HG02938 (cell line): ENCODE data around the gene BBIP1.

Experiments used
- ATAC-seq: cut with Tn5 transposase; IDR thresholded peaks from one replicate; pipeline ENCODE4 v1.9.1; 2021; ENCODE audit warnings: mild to moderate bottlenecking, moderate library complexity; ENCODE audit not compliant: unreplicated experiment

Gene BBIP1

DNA sequence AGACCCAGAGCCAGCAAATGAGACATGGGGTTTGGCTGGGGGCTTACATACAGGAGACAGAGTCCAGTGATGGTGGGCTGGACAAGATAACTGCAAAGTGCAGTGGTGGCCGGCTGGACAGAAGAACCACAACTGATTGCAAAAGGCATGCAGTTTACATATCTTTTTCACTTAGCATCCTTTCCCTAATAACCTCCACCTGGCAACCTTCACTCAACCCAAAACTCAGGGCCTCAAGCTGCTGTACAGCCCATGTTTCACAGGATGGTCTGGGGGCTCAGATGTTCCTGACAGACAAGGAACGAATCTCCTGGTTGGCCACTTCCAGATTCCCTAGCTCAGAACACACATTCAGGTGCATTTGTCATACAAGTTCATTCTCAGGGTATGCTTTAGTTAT, 55.0 kb downstream of the BBIP1 start:
- ATAC-seq: no peak

DNA sequence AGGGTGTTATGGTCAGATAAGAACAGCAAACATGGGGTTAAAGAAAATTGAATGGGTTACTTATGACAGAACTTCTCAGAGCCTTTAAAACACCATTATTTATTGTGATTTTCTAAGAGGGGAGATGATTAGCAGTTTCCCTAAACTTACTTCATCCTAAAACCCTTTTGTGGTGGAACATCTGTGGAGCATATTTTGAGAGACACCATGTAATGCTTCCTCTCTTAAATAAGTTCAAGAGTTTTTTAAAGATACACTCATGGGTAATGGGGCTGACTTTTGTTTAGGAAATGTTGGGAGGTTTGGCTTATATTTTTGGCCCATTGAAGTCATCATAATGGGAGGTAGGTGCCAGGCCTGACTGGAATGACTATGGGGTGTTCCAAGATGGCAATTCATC, 55.6 kb downstream of the BBIP1 start:
- no peak for ATAC-seq

DNA sequence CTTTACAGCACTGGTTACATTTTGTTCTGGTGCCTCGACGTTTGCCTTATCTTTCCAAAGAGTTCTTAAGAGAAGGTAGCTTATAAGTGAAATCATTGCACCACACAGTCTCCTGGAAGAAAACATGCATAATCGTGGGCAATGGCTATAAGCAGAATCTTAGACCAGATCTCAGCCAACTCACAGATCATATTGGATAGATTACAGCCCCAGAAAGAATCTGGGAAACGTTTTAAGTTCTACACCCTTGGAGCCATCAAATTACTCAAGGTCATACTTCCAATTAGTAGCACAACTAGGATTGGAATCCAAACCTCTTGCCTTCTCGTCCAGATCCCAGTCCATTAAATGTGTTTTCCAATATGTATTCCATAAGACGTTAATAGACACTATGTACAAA, 56.0 kb downstream of the BBIP1 start:
- no peak for ATAC-seq

DNA sequence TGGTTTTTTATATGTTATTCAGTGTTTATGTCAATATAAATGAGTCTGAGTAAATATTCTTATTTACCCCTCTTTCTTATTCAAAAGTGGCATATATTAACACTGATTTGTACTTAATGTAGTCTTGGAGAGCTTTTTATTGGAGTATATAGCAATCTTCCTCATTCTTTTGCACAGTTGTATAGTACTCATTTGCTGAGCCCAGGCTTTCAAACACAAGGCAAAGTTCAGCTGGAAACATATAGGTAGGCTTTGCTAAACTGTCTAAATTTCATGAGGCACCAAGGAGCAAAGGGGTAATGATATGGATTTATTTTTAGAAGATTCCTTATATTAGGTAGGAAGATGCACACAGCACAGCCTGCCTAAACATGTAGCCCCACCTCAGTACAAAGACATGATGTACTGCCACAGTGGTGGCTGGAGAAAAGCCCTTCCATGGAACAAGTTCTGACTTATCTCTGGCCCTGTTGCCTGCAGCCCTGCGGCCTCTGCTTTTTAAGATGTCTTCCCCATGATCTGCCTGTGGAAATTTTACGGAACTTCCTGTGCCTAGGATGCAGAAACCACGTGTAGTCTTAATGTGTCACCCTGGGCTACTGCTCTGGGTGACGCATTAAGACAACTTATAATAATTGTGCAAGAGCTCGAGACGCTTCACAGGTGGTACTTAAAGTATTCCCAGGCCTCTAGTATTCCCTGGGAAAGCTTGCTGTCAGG, 56.9 kb downstream of the BBIP1 start:
- no peak for ATAC-seq

DNA sequence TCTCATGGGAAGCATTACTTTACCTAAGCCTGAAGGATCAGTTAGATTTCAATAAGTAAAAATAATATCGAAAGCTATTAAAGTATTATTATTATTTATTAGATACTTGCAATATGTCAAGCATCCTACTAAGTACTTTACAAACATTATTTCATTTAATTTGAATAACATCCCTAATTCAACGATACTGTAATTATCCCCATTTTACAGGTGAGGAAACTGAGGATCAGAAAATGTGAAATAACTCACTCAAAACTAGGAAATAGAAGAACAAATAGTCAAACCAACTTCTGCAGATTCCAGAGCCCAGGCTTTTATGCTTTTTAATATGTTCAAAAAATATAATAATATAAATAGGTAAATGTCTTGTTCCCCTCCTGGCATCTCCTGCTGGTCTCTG, 57.5 kb downstream of the BBIP1 start:
- no peak for ATAC-seq

DNA sequence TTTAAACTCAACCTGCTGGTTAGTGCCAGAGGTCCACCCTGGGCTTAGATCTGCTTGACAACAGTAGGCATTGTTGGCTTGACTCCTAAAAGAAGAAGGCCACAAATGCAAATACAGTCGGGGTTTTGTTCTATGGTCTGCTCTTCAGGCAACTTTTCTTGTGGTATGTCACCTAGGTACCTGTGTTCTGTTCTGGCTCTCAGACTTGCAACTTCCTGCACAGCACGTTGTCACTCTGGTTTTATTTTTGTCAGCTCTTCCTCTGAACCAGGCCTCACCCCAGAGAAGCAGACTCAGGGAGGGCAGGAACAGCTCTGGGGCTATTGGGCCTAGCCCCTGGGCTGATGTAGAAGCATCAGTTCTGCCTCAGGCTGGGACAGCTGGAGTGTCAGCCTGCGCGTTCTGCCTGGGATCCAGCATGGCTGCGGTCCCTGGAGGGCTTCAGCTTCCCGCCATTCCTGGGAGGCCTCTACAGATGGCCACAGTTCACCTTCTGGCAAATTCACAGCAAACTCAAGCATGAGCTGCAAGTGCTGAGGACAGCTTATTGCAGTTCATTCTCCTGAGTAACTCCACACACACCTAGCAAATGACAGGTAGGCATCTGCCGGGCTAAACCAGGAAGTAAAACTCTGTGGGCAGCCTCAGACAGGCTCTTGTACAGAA, 58.3 kb downstream of the BBIP1 start:
- peak; percentile 49 for ATAC-seq

DNA sequence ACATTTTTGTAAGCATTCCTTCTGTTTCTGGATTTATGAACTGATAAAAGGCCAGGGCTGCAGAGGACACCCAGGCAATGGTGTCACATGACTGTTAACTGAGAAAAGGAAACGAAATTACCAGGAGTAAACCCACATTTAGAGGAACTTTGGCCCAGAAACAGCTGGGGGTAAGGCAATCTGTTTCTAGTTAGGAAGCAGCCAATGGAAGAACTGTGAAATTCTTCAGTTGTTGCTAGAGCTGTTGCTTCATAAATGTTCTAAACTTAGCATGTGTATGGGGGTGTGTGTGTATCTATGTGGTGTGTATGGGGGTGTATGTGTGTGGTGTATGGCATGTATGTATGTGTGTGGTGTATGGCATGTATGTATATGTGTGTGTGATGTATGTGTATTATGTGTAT, 59.0 kb downstream of the BBIP1 start:
- no peak for ATAC-seq

DNA sequence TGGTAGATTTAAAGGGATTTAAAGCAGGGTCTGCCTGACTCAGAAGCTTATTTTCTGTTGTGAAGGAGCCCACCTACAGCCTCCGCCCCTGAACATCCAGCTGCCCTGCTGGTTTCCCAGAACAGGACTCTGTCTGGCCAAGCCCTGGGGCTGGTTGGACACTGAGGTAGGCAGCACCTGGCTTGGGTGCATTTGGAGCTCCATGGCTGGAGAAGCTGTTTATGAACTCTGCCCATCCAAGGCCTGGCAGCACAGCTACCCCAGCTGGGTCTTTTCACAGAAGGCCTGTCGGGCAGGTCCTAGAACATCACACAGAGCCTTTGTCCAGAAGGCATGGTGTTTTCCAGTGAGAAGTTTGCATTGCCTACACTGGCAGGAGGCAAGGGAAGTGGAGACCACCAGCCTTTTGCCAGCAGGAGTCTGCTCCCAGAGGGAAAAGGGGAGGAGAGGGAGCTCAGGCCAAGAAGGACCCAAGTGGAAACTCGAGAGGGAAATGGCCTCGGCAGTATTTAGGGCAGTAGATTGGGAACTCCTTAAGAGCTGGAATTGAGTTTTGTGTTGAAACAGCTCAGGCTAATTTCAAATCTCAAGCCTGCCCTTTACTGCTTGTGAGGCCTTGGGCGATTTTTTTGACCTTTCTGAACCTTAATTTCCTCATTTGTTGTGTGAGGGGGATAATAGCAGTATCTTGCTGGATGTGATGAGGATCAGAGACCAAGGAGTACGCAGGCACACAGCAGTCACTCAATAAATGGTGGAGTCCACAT, 59.6 kb downstream of the BBIP1 start:
- ATAC-seq: no peak

DNA sequence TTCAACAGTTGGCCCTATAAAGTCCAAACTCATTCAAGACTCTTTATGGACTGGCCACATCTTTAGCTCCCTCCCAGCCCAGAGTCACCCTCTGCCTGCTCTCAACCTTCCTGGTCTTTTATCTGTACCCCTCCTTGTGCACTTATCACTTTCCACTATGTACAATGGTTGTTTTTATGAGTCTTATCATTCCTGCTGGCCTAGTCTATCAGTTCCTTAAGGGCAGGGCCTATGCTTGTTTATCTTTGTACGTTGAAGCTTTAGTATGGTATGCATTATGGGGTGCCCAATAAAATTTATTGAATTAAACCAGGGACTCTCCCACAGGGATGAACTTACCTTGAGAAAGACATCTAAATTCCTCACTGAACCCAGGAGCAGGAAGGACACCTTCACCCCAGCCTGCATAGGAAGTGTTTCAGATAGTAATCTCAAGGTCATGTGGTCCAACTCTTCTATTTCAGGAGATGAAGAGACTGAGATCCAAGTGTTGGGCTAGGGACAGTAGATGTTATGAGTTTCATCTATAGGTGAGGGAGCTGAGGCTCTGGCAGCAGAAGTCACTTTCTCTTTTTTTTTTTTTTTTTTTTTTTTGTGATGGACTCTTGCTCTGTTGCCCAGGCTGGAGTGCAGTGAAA, 60.6 kb downstream of the BBIP1 start:
- ATAC-seq: no peak

DNA sequence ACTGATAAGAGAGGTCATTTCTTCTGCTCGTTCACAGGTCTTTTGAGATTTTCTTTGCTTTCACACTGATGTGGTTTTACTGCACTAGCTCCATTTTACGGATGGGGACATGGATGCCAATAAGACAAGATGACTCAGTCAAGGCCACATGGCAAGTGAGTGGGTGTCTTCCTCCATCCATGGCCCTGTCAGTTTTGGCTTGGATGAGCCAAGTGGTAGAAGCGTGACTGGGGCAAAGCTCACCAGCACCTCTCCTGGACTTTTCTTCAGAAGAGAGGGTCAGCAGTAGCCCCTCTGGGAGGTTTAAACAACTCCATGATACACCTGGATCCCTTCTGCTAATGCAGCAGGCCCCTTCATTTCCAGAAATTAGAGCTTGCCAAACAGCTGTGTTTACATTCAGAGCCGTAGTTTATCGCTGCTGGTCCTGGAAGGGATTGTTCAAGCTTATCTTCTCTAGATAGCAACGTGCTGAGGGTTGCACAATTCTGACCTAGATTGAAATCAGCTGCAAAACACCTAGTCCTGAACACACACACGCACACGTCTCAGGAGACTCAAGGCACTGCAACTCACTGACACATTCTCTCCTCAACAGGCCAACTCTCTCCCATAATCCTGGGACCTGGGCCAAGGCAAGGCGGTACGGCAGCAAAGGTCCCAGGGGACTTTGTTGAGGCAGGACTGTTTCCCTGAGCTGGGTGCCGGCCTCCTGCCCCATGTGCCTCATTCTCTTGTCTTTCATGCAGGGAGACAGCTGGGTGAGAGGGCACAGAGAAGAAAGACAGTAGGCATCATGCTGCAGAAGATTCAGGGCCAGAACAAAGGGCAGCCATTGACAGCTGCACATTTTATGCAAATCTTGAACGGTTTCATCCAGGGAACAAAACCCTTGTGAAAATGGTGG, 61.5 kb downstream of the BBIP1 start:
- peak; percentile 24 for ATAC-seq

DNA sequence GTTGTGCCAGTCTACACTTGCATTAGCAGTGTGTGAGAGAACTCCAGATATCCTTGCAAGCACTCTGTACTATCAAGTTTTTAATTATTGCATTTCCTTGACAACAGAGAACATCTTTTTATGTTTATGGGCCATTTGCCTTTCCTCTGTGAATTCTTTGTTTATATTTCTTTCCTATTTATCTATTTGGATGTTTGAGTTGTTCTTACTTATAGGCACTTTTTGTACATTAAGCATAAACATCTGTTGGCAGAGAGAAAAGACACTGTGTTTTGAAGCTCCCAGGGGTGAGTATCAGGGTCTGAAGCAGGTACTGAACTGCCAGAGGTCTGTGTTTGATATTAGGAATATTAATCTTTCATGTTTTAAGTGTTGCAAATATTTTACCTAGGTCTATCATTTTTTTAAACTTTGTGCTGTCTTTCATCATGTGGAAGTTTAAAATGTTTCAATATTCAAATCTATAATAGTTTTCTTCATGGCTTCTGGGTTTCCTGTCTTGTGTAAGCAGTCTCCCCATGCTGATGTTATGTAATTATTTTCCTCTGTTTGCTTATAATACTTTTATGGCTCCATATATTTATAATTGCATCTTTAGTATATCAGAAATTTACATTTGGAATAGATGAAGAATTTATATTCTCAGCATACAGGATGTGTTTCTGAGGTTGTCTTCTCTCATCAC, 64.9 kb downstream of the BBIP1 start:
- no peak for ATAC-seq

DNA sequence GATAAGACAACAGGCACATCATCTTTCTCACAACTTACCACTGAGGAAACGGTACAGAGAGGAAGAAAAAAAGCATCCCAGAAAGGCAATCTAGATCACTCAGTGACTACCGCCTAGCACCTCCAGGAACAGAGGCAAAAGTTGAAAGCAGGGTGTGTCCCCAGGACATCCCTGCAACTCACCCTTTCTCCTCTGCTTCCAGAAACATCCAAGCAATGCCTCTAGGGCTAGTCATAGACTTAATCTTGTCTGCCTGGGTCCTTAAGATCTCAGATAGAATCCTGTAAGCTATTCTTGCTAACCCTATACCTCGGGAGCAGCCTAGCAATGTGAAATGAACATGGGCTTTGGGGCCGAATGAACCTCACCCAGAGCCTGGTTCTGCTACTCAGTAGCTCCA, 66.0 kb downstream of the BBIP1 start:
- ATAC-seq: no peak

DNA sequence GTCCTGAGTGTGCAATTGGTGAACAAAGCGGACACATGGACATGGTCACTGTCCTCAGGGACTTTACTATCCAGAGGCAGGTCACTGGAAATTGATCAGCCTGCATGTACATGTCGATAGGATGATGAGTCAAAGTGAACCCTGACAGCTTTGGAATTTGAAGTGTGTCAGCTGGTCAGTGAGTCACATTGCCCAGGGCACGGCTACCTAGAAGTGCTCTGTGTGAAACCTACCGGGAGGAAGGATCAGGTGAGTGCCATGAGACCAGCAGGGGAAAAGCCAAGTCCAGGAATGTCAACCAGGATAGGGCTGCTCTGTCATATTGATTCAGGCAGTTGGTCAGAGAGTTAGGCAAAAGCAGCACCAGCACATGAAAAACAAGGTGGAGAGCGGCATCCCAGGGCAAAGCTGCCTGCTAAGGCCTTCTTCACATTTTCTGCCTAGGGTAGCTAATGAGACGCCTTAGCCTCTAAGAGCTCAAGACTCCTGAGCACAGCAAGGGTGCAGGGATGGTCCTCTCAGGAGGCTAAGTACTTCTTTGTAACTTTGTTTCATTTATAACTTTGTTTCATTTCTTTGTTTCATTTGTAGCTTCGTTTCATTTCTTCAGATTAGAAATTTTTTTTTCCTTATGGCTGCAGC, 66.6 kb downstream of the BBIP1 start:
- no peak for ATAC-seq

DNA sequence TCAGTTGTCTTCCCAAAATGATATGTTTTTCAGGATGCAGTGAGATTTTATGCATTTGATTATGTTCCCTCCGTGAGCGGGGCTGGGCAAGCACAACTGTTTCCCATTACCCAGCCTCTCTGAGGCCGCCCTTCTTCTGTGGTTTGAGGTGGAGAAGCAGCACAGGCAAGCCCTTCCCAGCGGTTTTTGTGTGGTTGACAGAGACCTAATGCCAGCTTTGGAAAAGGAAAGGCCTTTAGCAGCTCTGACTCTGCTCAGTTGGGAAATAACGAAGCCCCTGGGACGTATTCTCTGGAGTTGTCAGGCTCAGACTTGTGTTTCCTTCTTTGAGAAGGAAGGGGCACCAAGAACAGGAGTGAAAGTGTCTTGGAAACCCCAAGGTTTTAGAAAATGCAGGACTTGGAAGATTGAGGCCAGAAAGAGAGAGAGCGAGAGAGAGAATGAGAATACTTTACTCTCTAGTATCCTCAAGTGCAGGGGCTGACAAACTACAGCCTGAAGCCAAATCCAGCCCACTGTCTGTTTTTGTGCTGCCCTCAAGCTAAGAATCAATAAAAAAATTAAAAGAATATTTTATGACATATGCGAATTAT, 67.9 kb downstream of the BBIP1 start:
- ATAC-seq: no peak

DNA sequence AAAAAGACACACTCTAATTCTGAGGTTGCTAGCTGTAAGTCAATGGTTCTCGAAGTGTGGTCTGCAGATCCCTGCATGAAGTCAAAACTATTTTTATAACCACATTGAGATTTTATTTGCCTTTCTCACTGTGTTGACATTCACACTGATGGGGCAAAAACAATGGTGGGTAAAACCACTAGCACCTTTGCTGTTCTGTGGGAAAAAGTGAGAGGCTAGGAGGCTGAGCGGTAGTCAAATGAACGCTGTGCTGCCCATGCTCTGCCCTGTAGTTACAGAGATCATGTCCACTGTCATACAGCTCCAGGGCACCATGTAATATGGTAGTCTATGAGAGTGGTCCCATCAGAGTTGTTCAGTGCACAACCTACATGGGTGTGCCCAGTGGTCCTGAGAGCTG, 68.9 kb downstream of the BBIP1 start:
- ATAC-seq: no peak
